Measurements from ENCODE around the gene FST. TPM values are rescaled to one million over a fixed set of nuclear protein-coding genes. Genes with fewer than 3 reads are reported as not detected.

FST gene
- total RNA-seq, 1 donor from 2014 or later, result not detected

GRCh38 chr5:53464722-53465121 lies 15.7 kb upstream of the FST start:
- Mint-ChIP-seq H3K27ac (no peak overlapping the region), H3K4me1 (no peaks in the 10 kb centered on the region), H3K4me3 (no peak overlapping the region), H3K36me3 (ENCODE audit: low read depth) (no peaks in the 10 kb centered on the region), H3K9me3 (no peaks in the 10 kb centered on the region), H3K27me3 (peaks cover 24% of the 10 kb centered on the region)
- no peak for TF ChIP-seq CTCF (IDR thresholded peaks at IDR 0.05)
- ATAC-seq (ENCODE audit: low read depth), result no peak
- POLR2A ChIA-PET, result no interaction called here
- intact Hi-C loops (cut with micrococcal nuclease), result no loop called here
- no peak for DNase-seq
- CTCF ChIA-PET, result no interaction called here

- Mint-ChIP-seq H3K4me3 (no peak overlapping the region), H3K27me3 (peaks cover 28% of the 10 kb centered on the region), H3K4me1 (no peaks in the 10 kb centered on the region), H3K9me3 (no peaks in the 10 kb centered on the region), H3K36me3 (ENCODE audit: low read depth) (no peaks in the 10 kb centered on the region), H3K27ac (no peak overlapping the region)
- no peak for TF ChIP-seq CTCF (IDR thresholded peaks at IDR 0.05)
- ChIA-PET POLR2A (no interaction called here), CTCF (interaction anchor here (0.5 kb wide), 1 partner anchor 43 kb away, joined by 4 read pairs; no protein-coding TSS in a partner anchor)
- intact Hi-C loops (cut with micrococcal nuclease), result no loop called here
- ATAC-seq (ENCODE audit: low read depth) (no peak), DNase-seq (no peak)
Measured at GRCh38 chr5:53469946-53470687, 10.3 kb upstream of the FST start.

GRCh38 chr5:53472279-53472678 lies 8.2 kb upstream of the FST start:
- no peaks in the 10 kb centered on the region for H3K36me3 Mint-ChIP-seq (ENCODE audit: low read depth)
- no peaks in the 10 kb centered on the region for H3K4me1 Mint-ChIP-seq
- no peak for TF ChIP-seq CTCF (IDR thresholded peaks at IDR 0.05)
- ChIA-PET CTCF (no interaction called here), POLR2A (no interaction called here)
- H3K4me3 Mint-ChIP-seq, result no peak overlapping the region
- ATAC-seq (ENCODE audit: low read depth) (no peak), DNase-seq (no peak)
- H3K27me3 Mint-ChIP-seq, result peaks cover 21% of the 10 kb centered on the region
- H3K27ac Mint-ChIP-seq, result no peak overlapping the region
- intact Hi-C loops (cut with micrococcal nuclease), result no loop called here
- H3K9me3 Mint-ChIP-seq, result no peaks in the 10 kb centered on the region

GRCh38 chr5:53472720-53473510 lies 7.5 kb upstream of the FST start:
- peaks cover 22% of the 10 kb centered on the region for H3K27me3 Mint-ChIP-seq
- H3K36me3 Mint-ChIP-seq (ENCODE audit: low read depth), result no peaks in the 10 kb centered on the region
- ChIA-PET CTCF (no interaction called here), POLR2A (no interaction called here)
- ATAC-seq (ENCODE audit: low read depth), result no peak
- DNase-seq, result no peak
- intact Hi-C loops (cut with micrococcal nuclease), result no loop called here
- no peak overlapping the region for H3K4me3 Mint-ChIP-seq
- no peaks in the 10 kb centered on the region for H3K9me3 Mint-ChIP-seq
- no peak overlapping the region for H3K27ac Mint-ChIP-seq
- no peaks in the 10 kb centered on the region for H3K4me1 Mint-ChIP-seq
- no peak for TF ChIP-seq CTCF (IDR thresholded peaks at IDR 0.05)

GRCh38 chr5:53473633-53474032 lies 6.8 kb upstream of the FST start:
- Mint-ChIP-seq H3K4me3 (no peak overlapping the region), H3K36me3 (ENCODE audit: low read depth) (no peaks in the 10 kb centered on the region), H3K9me3 (no peaks in the 10 kb centered on the region), H3K4me1 (peaks cover 3% of the 10 kb centered on the region), H3K27me3 (peaks cover 24% of the 10 kb centered on the region), H3K27ac (no peak overlapping the region)
- ATAC-seq (ENCODE audit: low read depth) (no peak), DNase-seq (no peak)
- CTCF ChIA-PET, result no interaction called here
- no peak for TF ChIP-seq CTCF (IDR thresholded peaks at IDR 0.05)
- intact Hi-C loops (cut with micrococcal nuclease), result no loop called here
- POLR2A ChIA-PET, result no interaction called here

Measured in activated B cell treated with CpG ODN at 0.5 μM for 24 hours (primary cell).